PC-3 (cell line): ENCODE data around the gene BIVM.

Experiments
- CTCF ChIP-seq: fragments of 300-600 bp; sonication (generic); conservative IDR thresholded peaks from 2 replicates; pipeline ENCODE4 v1.5.1; 2017; ENCODE audit warnings: antibody characterized with exemption, low read depth, mild to moderate bottlenecking, low read length
- EZH2 ChIP-seq: fragments of 300-600 bp; sonication (generic); IDR thresholded peaks from one replicate; pipeline ENCODE4 v1.6.1; 2017; ENCODE audit warnings: antibody characterized with exemption, mild to moderate bottlenecking, low read length; ENCODE audit not compliant: unreplicated experiment
- EZH2phosphoT487 ChIP-seq: fragments of 300-600 bp; sonication (generic); IDR thresholded peaks from 2 replicates; pipeline ENCODE4 v1.6.1; 2018; ENCODE audit warnings: mild to moderate bottlenecking, antibody characterized with exemption, low read length, borderline replicate concordance

DNA sequence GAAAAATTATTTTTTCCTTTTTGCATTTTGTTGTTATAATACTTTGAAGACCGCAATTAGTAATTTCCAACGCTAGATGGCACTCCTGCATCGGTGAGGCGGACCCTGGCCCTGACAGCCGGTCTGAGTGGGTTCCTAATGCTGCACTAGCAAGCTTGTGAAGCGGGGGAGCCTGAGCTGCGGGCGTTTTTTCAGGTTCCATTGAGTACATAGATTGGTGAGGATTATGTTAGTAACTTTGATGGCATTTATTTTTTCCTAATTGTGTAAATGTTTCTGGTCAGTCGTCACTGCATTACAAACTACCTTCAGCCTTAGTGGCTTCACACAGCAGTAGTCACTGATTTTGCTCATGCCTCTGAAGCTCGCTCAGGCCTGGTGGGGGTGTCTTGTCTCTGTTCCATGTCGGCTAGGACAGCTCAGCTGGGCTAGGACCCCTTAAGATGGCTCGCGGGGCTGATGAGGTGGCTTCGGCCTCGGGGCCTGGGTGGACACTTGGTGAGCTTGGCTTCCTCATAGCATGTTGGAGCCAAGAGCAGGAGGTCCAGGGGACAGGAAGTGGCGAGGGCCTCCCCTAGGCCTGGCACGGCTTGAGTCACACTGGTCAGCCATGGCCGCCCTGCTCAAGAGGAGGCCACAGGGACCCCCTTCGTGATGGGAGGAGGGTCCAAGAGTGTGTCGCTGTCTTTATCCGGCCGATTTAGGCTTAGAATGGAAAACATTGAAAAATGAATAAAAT is 71.9 kb downstream of the BIVM start:
- TF ChIP-seq CTCF (peak; percentile 81), EZH2phosphoT487 (no peak), EZH2 (no peak)
